Gastrocnemius medialis (tissue), 4 donors: ENCODE measurements around the gene RHOXF1. TPM values are rescaled to one million over a fixed set of nuclear protein-coding genes. Genes with fewer than 3 reads are reported as not detected.
"Not testable (repeated sequence)": the region's sequence is repeated elsewhere in the genome, so short reads cannot be mapped to it uniquely, and the experiment has no call there.

Experiments
- ATAC-seq, 2 donors: fragments of 150-250 bp; one replicate each; pipeline ENCODE4 v1.9.1; 2016
- DNase-seq, 2 donors: peaks; one replicate each; pipeline ENCODE4 v3.0.0-alpha.2; 2019
- H3K27ac ChIP-seq, 4 donors: fragments of 200-600 bp; sonication (generic); 1 replicate in 1 of 4; 2 replicates in 3 of 4; pipeline ENCODE4 v1.5.1; 2016 to 2018; ENCODE audit warnings: mild to moderate bottlenecking in 2 of 4, moderate library complexity in 1 of 4
- H3K27me3 ChIP-seq, 3 donors: fragments of 200-600 bp; sonication (generic) in 2 of 3; 1 replicate in 1 of 3; 2 replicates in 2 of 3; pipeline versions ENCODE4 v1.5.1 to v1.6.0; 2016 to 2019; ENCODE audit warnings: mild to moderate bottlenecking in 1 of 3, moderate library complexity in 1 of 3
- H3K36me3 ChIP-seq, 2 donors: fragments of 200-600 bp; sonication (generic) in 1 of 2; one replicate each; pipeline ENCODE4 v1.5.1; 2017 to 2018
- H3K4me1 ChIP-seq, 2 donors: fragments of 200-600 bp; sonication (generic) in 1 of 2; one replicate each; pipeline ENCODE4 v1.5.1; 2016 to 2017; ENCODE audit warnings: mild to moderate bottlenecking in 2 of 2
- H3K4me3 ChIP-seq, 4 donors: fragments of 200-600 bp; sonication (generic) in 3 of 4; 1 replicate in 1 of 4; 2 replicates in 3 of 4; pipeline ENCODE4 v1.5.1; 2016 to 2019; ENCODE audit warnings: mild to moderate bottlenecking in 2 of 4
- H3K9me3 ChIP-seq, 3 donors: fragments of 200-600 bp; sonication (generic) in 2 of 3; 1 replicate in 1 of 3; 2 replicates in 2 of 3; pipeline ENCODE4 v1.5.1; 2016 to 2019
- in situ Hi-C, 4 donors: fragments of 200-750 bp; cut with MboI; loops; one replicate each; pipeline versions ENCODE4 v1.15.0 to v1.8.0; 2017; ENCODE audit warnings: low sequenced_read_pairs in 4 of 4
- intact Hi-C: fragments of 100-400 bp; cut with DNase I; formaldehyde crosslinking; loops from one replicate; pipeline ENCODE4 v1.15.1; 2023; ENCODE audit warnings: low total_unique reads
- total RNA-seq, 4 donors: library from RNA; depleted of rRNA; stranded (reverse); fragments of >200 nt; gene quantifications; one replicate each; pipeline versions ENCODE4 v1.1.0 to v1.2.3, GENCODE V29; 2016

The RHOXF1 gene
- total RNA-seq, 4 donors from 2014 or later, result not detected

GRCh38 chrX:120066169-120066568 is 49.5 kb downstream of the RHOXF1 start:
- DNase-seq, result not testable (repeated sequence)

More at GRCh38 chrX:120066169-120066568, 49.5 kb downstream of the RHOXF1 start:
- ATAC-seq, H3K27ac ChIP-seq, H3K4me3 ChIP-seq, H3K27me3 ChIP-seq, H3K4me1 ChIP-seq, in situ Hi-C loops, intact Hi-C loops, H3K9me3 ChIP-seq, H3K36me3 ChIP-seq: not testable (repeated sequence)

Other genes with a start within 250 kb of the RHOXF1 start
- gene RNF113A, start 244.2 kb downstream of the RHOXF1 start, total RNA-seq, result 10 to 100 TPM in 2 of 4 donors, 1 to 10 TPM in 2; 8.9 to 15.7 (median 12.1) TPM
- gene NDUFA1, start 244.1 kb downstream of the RHOXF1 start, total RNA-seq, result 100 to 1,000 TPM; 101 to 119 (median 105) TPM
- not detected for gene AKAP14, start 220.0 kb downstream of the RHOXF1 start, total RNA-seq
- gene NKAP, start 172.2 kb downstream of the RHOXF1 start, total RNA-seq, result 1 to 10 TPM; 3.4 to 5.1 (median 4.3) TPM
- not detected for gene RHOXF2B, start 38.2 kb downstream of the RHOXF1 start, total RNA-seq
- not detected for gene RHOXF2, start 42.7 kb upstream of the RHOXF1 start, total RNA-seq
- gene ZBTB33, start 134.9 kb upstream of the RHOXF1 start, total RNA-seq, result 10 to 100 TPM in 2 of 4 donors, 1 to 10 TPM in 2; 9.2 to 12.4 (median 9.8) TPM
- 1 to 10 TPM in 1 of 4 donors, under 1 TPM in 2, not detected in 1; 0.16 to 1.3 (median 0.56) TPM for gene TMEM255A, start 195.5 kb upstream of the RHOXF1 start, total RNA-seq
- 10 to 100 TPM in 1 of 4 donors, 1 to 10 TPM in 3; 2.3 to 20.4 (median 4.7) TPM for gene ATP1B4, start 246.2 kb upstream of the RHOXF1 start, total RNA-seq